ENCODE results near the gene AJAP1. TPM values are rescaled to one million over a fixed set of nuclear protein-coding genes. Genes with fewer than 3 reads are reported as not detected.

The AJAP1 gene
- total RNA-seq, 6 experiments from 2014 or later = not detected

- no peak overlapping the region for H3K27ac Mint-ChIP-seq
- H3K36me3 Mint-ChIP-seq (ENCODE audit: low read depth) = no peaks in the 10 kb centered on the region; the same call in 1 of the 2 replicates
- TF ChIP-seq CTCF (IDR thresholded peaks at IDR 0.05) = no peak
- H3K9me3 Mint-ChIP-seq = peaks cover 56% of the 10 kb centered on the region
- no peaks in the 10 kb centered on the region for H3K4me1 Mint-ChIP-seq (ENCODE audit: low read depth)
- no peaks in the 10 kb centered on the region; the same call in 1 of the 2 replicates for H3K27me3 Mint-ChIP-seq (ENCODE audit: insufficient read depth)
- DNase-seq = no peak
- H3K4me3 Mint-ChIP-seq = no peak overlapping the region
Observed at GRCh38 chr1:4693891-4694290, 39.5 kb downstream of the AJAP1 start.

- Mint-ChIP-seq H3K4me3 (no peak overlapping the region), H3K4me1 (ENCODE audit: low read depth) (no peaks in the 10 kb centered on the region), H3K27ac (no peak overlapping the region), H3K36me3 (ENCODE audit: low read depth) (no peaks in the 10 kb centered on the region; the same call in 1 of the 2 replicates), H3K9me3 (peaks cover 55% of the 10 kb centered on the region), H3K27me3 (ENCODE audit: insufficient read depth) (no peaks in the 10 kb centered on the region; the same call in 1 of the 2 replicates)
- no peak for TF ChIP-seq CTCF (IDR thresholded peaks at IDR 0.05)
- no peak for DNase-seq
Observed at GRCh38 chr1:4694492-4694891, 40.1 kb downstream of the AJAP1 start.

GRCh38 chr1:4695241-4695640 lies 40.8 kb downstream of the AJAP1 start:
- Mint-ChIP-seq H3K27me3 (ENCODE audit: insufficient read depth) (no peaks in the 10 kb centered on the region; the same call in 1 of the 2 replicates), H3K9me3 (peaks cover 58% of the 10 kb centered on the region), H3K36me3 (ENCODE audit: low read depth) (no peaks in the 10 kb centered on the region; the same call in 1 of the 2 replicates), H3K27ac (no peak overlapping the region), H3K4me1 (ENCODE audit: low read depth) (no peaks in the 10 kb centered on the region), H3K4me3 (no peak overlapping the region)
- no peak for TF ChIP-seq CTCF (IDR thresholded peaks at IDR 0.05)
- DNase-seq = no peak

- no peak overlapping the region for H3K4me3 Mint-ChIP-seq
- no peak for DNase-seq
- peaks cover 62% of the 10 kb centered on the region for H3K9me3 Mint-ChIP-seq
- no peak overlapping the region for H3K27ac Mint-ChIP-seq
- H3K36me3 Mint-ChIP-seq (ENCODE audit: low read depth) = no peaks in the 10 kb centered on the region; the same call in 1 of the 2 replicates
- H3K4me1 Mint-ChIP-seq (ENCODE audit: low read depth) = no peaks in the 10 kb centered on the region
- no peak for TF ChIP-seq CTCF (IDR thresholded peaks at IDR 0.05)
- H3K27me3 Mint-ChIP-seq (ENCODE audit: insufficient read depth) = no peaks in the 10 kb centered on the region; the same call in 1 of the 2 replicates
Observed at GRCh38 chr1:4696161-4696745, 41.8 kb downstream of the AJAP1 start.

- peaks cover 63% of the 10 kb centered on the region for H3K9me3 Mint-ChIP-seq
- TF ChIP-seq CTCF (IDR thresholded peaks at IDR 0.05) = no peak
- H3K4me1 Mint-ChIP-seq (ENCODE audit: low read depth) = no peaks in the 10 kb centered on the region
- no peak overlapping the region for H3K27ac Mint-ChIP-seq
- H3K27me3 Mint-ChIP-seq (ENCODE audit: insufficient read depth) = no peaks in the 10 kb centered on the region; the same call in 1 of the 2 replicates
- H3K4me3 Mint-ChIP-seq = no peak overlapping the region
- no peaks in the 10 kb centered on the region; the same call in 1 of the 2 replicates for H3K36me3 Mint-ChIP-seq (ENCODE audit: low read depth)
- DNase-seq = no peak
Observed at GRCh38 chr1:4696753-4697152, 42.3 kb downstream of the AJAP1 start.
